ENCODE data around the gene MAFB. TPM values are rescaled to one million over a fixed set of nuclear protein-coding genes. Genes with fewer than 3 reads are reported as not detected.

Gene MAFB
- polyA plus RNA-seq, 3 donors = 113 to 161 (median 134) TPM

GRCh38 chr20:40704828-40705227, 15.8 kb upstream of the MAFB start:
- peaks cover 9 to 11% of the 10 kb centered on the region in 2 donors for H3K4me1 ChIP-seq (ENCODE audit: control insufficient read depth in 1 of 2, insufficient read depth in 2 of 2, low read length in 2 of 2)
- H4K20me1 ChIP-seq (ENCODE audit: insufficient read depth, low read length) = no peaks in the 10 kb centered on the region
- Mint-ChIP-seq H3K9me3 (peaks cover 0 to 5% (median 0%) of the 10 kb centered on the region in 7 donors), H3K36me3 (no peaks in the 10 kb centered on the region), H3K4me1 (peaks cover 17% of the 10 kb centered on the region), H3K27ac (no peak overlapping the region), H3K4me3 (peak overlapping the region in 1 of 2 donors; percentile 8), H3K27me3 (ENCODE audit: low read depth in 3 of 3) (peaks cover 15 to 23% (median 18%) of the 10 kb centered on the region in 3 donors)
- no peak overlapping the region for H3K27ac ChIP-seq (ENCODE audit: low read depth in 1 of 2, low read length in 2 of 2)
- H3K4me3 ChIP-seq (replicated peaks in 1 of 3; ENCODE audit: low read depth in 2 of 3, low read length in 3 of 3) = no peak overlapping the region
- no peak overlapping the region for H3K9ac ChIP-seq (ENCODE audit: insufficient read depth, low read length, poor library complexity, severe bottlenecking)
- WGBS (ENCODE audit: insufficient coverage) = 78% methylated on average over 3 of the region's 4 CpGs
- peaks cover 2 to 12% of the 10 kb centered on the region in 2 donors for H3K27me3 ChIP-seq (ENCODE audit: control insufficient read depth in 2 of 2, insufficient read depth in 2 of 2, low read length in 2 of 2)
- no peak for DNase-seq
- TF ChIP-seq CTCF (IDR thresholded peaks at IDR 0.05) = no peak
- no peak overlapping the region for H3K4me2 ChIP-seq (replicated peaks; ENCODE audit: extremely low read depth, low read length, poor library complexity, severe bottlenecking)
- H3K79me2 ChIP-seq (ENCODE audit: insufficient read depth, low read length) = no peaks in the 10 kb centered on the region
- H3K36me3 ChIP-seq (replicated peaks in 1 of 2; ENCODE audit: control insufficient read depth in 1 of 2, insufficient read depth in 2 of 2, low read length in 2 of 2) = no peaks in the 10 kb centered on the region
- intact Hi-C loops (cut with micrococcal nuclease) = no loop called here
- no peaks in the 10 kb centered on the region for H3K9me3 ChIP-seq (replicated peaks in 1 of 2; ENCODE audit: control insufficient read depth in 1 of 2, insufficient read depth in 1 of 2, low read length in 2 of 2)
- H2AFZ ChIP-seq (ENCODE audit: insufficient read depth, low read depth, low read length, poor library complexity, severe bottlenecking) = no peak overlapping the region

GRCh38 chr20:40703975-40704530, 15.0 kb upstream of the MAFB start:
- H3K4me3 ChIP-seq (replicated peaks in 1 of 3; ENCODE audit: low read depth in 2 of 3, low read length in 3 of 3) = no peak overlapping the region
- H3K27ac Mint-ChIP-seq = peak overlapping the region in 1 of 7 donors; percentile 50
- H3K36me3 Mint-ChIP-seq = no peaks in the 10 kb centered on the region
- H3K36me3 ChIP-seq (replicated peaks in 1 of 2; ENCODE audit: control insufficient read depth in 1 of 2, insufficient read depth in 2 of 2, low read length in 2 of 2) = no peaks in the 10 kb centered on the region
- peaks cover 9 to 11% of the 10 kb centered on the region in 2 donors for H3K4me1 ChIP-seq (ENCODE audit: control insufficient read depth in 1 of 2, insufficient read depth in 2 of 2, low read length in 2 of 2)
- no peaks in the 10 kb centered on the region for H4K20me1 ChIP-seq (ENCODE audit: insufficient read depth, low read length)
- peaks cover 0 to 5% (median 0%) of the 10 kb centered on the region in 7 donors for H3K9me3 Mint-ChIP-seq
- no peak overlapping the region for H3K27ac ChIP-seq (ENCODE audit: low read depth in 1 of 2, low read length in 2 of 2)
- H3K79me2 ChIP-seq (ENCODE audit: insufficient read depth, low read length) = no peaks in the 10 kb centered on the region
- WGBS (ENCODE audit: insufficient coverage) = 43% methylated on average over 3 of the region's 8 CpGs
- H3K4me3 Mint-ChIP-seq = no peak overlapping the region
- H3K9me3 ChIP-seq (replicated peaks in 1 of 2; ENCODE audit: control insufficient read depth in 1 of 2, insufficient read depth in 1 of 2, low read length in 2 of 2) = no peaks in the 10 kb centered on the region
- H2AFZ ChIP-seq (ENCODE audit: insufficient read depth, low read depth, low read length, poor library complexity, severe bottlenecking) = no peak overlapping the region
- DNase-seq = no peak
- no peak overlapping the region for H3K9ac ChIP-seq (ENCODE audit: insufficient read depth, low read length, poor library complexity, severe bottlenecking)
- H3K4me1 Mint-ChIP-seq = peaks cover 17% of the 10 kb centered on the region
- H3K27me3 Mint-ChIP-seq (ENCODE audit: low read depth in 3 of 3) = peaks cover 17 to 21% (median 18%) of the 10 kb centered on the region in 3 donors
- no peak for TF ChIP-seq CTCF (IDR thresholded peaks at IDR 0.05)
- intact Hi-C loops (cut with micrococcal nuclease) = no loop called here
- H3K27me3 ChIP-seq (ENCODE audit: control insufficient read depth in 2 of 2, insufficient read depth in 2 of 2, low read length in 2 of 2) = peaks cover 6 to 11% of the 10 kb centered on the region in 2 donors
- no peak overlapping the region for H3K4me2 ChIP-seq (replicated peaks; ENCODE audit: extremely low read depth, low read length, poor library complexity, severe bottlenecking)

Data from CD14-positive monocyte (primary cell).